HCT116 (cell line): ENCODE results near the gene ARL4C. TPM values are rescaled to one million over a fixed set of nuclear protein-coding genes. Genes with fewer than 3 reads are reported as not detected.

Experiments
- ATAC-seq: fragments of 200-7000 bp; cut with Tn5 transposase; 2 replicates; pipeline ENCODE4 v1.9.1; 2020; ENCODE audit warnings: mild to moderate bottlenecking, moderate library complexity
- BruUV-seq: library from RNA; stranded (reverse); fragments of 400-500 nt; replicated peaks from 2 replicates; lab custom pipeline; 2021; lab: Mats Ljungman, UMichigan
- CTCF ChIA-PET: fragments of 300-600 bp; sonication (Branson Sonifier 250); formaldehyde crosslinking; loops from one replicate; lab custom pipeline; 2021; ENCODE audit warnings: antibody characterized with exemption; lab: Charles Lee
- POLR2A ChIA-PET: fragments of 300-600, 350-600 bp; sonication (Branson Sonifier 250); formaldehyde crosslinking; loops from one replicate; lab custom pipeline; 2021; ENCODE audit warnings: antibody characterized with exemption; lab: Charles Lee
- RAD21 ChIA-PET, 2 experiments: fragments of 300-600 bp; sonication (Branson Sonifier 250); formaldehyde crosslinking; loops; one replicate each; lab custom pipeline; 2023; ENCODE audit warnings: low total read pairs in 2 of 2; ENCODE audit not compliant: uncharacterized antibody in 2 of 2, unreplicated experiment in 2 of 2, low non-redundant PET in 1 of 2; lab: Charles Lee
- DNase-seq: peaks from one replicate; pipeline ENCODE4 v3.0.0-alpha.2; 2010; ENCODE audit warnings: low read depth, low spot score
- H2AFZ ChIP-seq: fragments of 200-600 bp; shearing (Covaris generic), sonication (generic); 2 replicates; pipeline ENCODE4 v1.6.1; 2017; ENCODE audit warnings: low read depth, mixed run types, mixed read lengths, antibody characterized with exemption, low read length; ENCODE audit not compliant: poor library complexity, severe bottlenecking
- H3K27ac ChIP-seq: 2 replicates; pipeline ENCODE4 v1.5.1; 2012; ENCODE audit warnings: low read depth, low read length
- H3K27me3 ChIP-seq: fragments of 200-600 bp; sonication (generic); 2 replicates; pipeline ENCODE4 v1.6.1; 2016; ENCODE audit warnings: mixed run types, low read length, mixed read lengths; ENCODE audit not compliant: insufficient read depth
- H3K36me3 ChIP-seq, 2 experiments: fragments of 200-500 bp in 1 of 2; fragments of 200-600 bp in 1 of 2; sonication (Bioruptor generic) in 1 of 2; sonication (generic) in 1 of 2; 2 replicates each; pipeline versions ENCODE4 v1.5.1 to v1.6.1; 2014 to 2016; ENCODE audit warnings: low read length in 2 of 2, inconsistent platforms in 1 of 2, mixed read lengths in 1 of 2, mixed run types in 1 of 2; ENCODE audit not compliant: insufficient read depth in 2 of 2, control insufficient read depth in 1 of 2
- H3K4me1 ChIP-seq, 2 experiments: fragments of 200-600 bp in 1 of 2; sonication (generic) in 1 of 2; 2 replicates each; pipeline versions ENCODE4 v1.5.1 to v1.6.1; 2012 to 2017; ENCODE audit warnings: low read length in 2 of 2, inconsistent platforms in 1 of 2, mild to moderate bottlenecking in 1 of 2, mixed read lengths in 1 of 2, mixed run types in 1 of 2, moderate library complexity in 1 of 2; ENCODE audit not compliant: insufficient read depth in 2 of 2, control insufficient read depth in 1 of 2
- H3K4me2 ChIP-seq: fragments of 200-600 bp; sonication (generic); 2 replicates; pipeline ENCODE4 v1.6.1; 2017; ENCODE audit warnings: mixed run types, low read length, mixed read lengths
- H3K4me3 ChIP-seq, 2 experiments: fragments of 200-600 bp in 1 of 2; sonication (generic) in 1 of 2; replicated peaks in 1 of 2; 2 replicates each; pipeline ENCODE4 v1.5.1; 2011 to 2016; ENCODE audit warnings: low read length in 2 of 2, control low read depth in 1 of 2, low read depth in 1 of 2, mild to moderate bottlenecking in 1 of 2, mixed read lengths in 1 of 2, mixed run types in 1 of 2
- H3K79me2 ChIP-seq: fragments of 200-600 bp; sonication (generic); 2 replicates; pipeline ENCODE4 v1.6.1; 2017; ENCODE audit warnings: mild to moderate bottlenecking, mixed run types, low read length, moderate library complexity, mixed read lengths; ENCODE audit not compliant: insufficient read depth
- H3K9ac ChIP-seq: fragments of 200-600 bp; sonication (generic); 2 replicates; pipeline ENCODE4 v1.6.1; 2016; ENCODE audit warnings: low read length, mixed read lengths
- H3K9me2 ChIP-seq: fragments of 200-600 bp; sonication (generic), shearing (Covaris generic); 2 replicates; pipeline ENCODE4 v1.6.1; 2017; ENCODE audit warnings: mixed run types, mild to moderate bottlenecking, moderate library complexity; ENCODE audit not compliant: insufficient read depth
- H3K9me3 ChIP-seq, 2 experiments: fragments of 200-500 bp in 1 of 2; fragments of 200-600 bp in 1 of 2; sonication (Bioruptor generic) in 1 of 2; sonication (generic) in 1 of 2; 2 replicates each; pipeline ENCODE4 v1.6.1; 2014 to 2017; ENCODE audit warnings: low read length in 2 of 2, mixed read lengths in 2 of 2, inconsistent platforms in 1 of 2, low read depth in 1 of 2, mild to moderate bottlenecking in 1 of 2, mixed run types in 1 of 2, moderate library complexity in 1 of 2; ENCODE audit not compliant: control insufficient read depth in 1 of 2, insufficient read depth in 1 of 2
- H4K20me1 ChIP-seq: fragments of 200-600 bp; sonication (generic), shearing (Covaris generic); 2 replicates; pipeline ENCODE4 v1.6.1; 2017; ENCODE audit warnings: mixed run types, mild to moderate bottlenecking, moderate library complexity; ENCODE audit not compliant: insufficient read depth
- CEBPB ChIP-seq: IDR thresholded peaks from 2 replicates; pipeline ENCODE4 v1.6.1; 2012; ENCODE audit warnings: low read depth
- CTCF ChIP-seq, 3 experiments: fragments of 200-600 bp in 1 of 3; sonication (generic) in 1 of 3; IDR thresholded peaks in 2 of 3; conservative IDR thresholded peaks in 1 of 3; 2 replicates each; pipeline ENCODE4 v1.5.1; 2012 to 2017; ENCODE audit warnings: low read depth in 2 of 3, low read length in 2 of 3, antibody characterized with exemption in 1 of 3, borderline replicate concordance in 1 of 3, control low read depth in 1 of 3, mild to moderate bottlenecking in 1 of 3, mixed read lengths in 1 of 3, mixed run types in 1 of 3, moderate library complexity in 1 of 3; ENCODE audit not compliant: insufficient read depth in 1 of 3
- ELF1 ChIP-seq: IDR thresholded peaks from 2 replicates; pipeline ENCODE4 v1.6.1; 2012; ENCODE audit warnings: low read depth, borderline replicate concordance
- EZH2 ChIP-seq: fragments of 200-600 bp; sonication (generic); IDR thresholded peaks from 2 replicates; pipeline ENCODE4 v1.6.1; 2017; ENCODE audit warnings: antibody characterized with exemption, mixed run types
- FOSL1 ChIP-seq: IDR thresholded peaks from 2 replicates; pipeline ENCODE4 v1.6.1; 2012; ENCODE audit warnings: low read depth
- JUND ChIP-seq: IDR thresholded peaks from 2 replicates; pipeline ENCODE4 v1.6.1; 2012
- MAX ChIP-seq: IDR thresholded peaks from 2 replicates; pipeline ENCODE4 v1.6.1; 2012
- RAD21 ChIP-seq: IDR thresholded peaks from 2 replicates; pipeline ENCODE4 v1.6.1; 2012; ENCODE audit warnings: low read depth, mild to moderate bottlenecking
- REST ChIP-seq: IDR thresholded peaks from 2 replicates; pipeline ENCODE4 v1.6.1; 2012; ENCODE audit warnings: low read depth
- SIN3A ChIP-seq: IDR thresholded peaks from 2 replicates; pipeline ENCODE4 v1.6.1; 2012; ENCODE audit warnings: low read depth
- SP1 ChIP-seq: IDR thresholded peaks from 2 replicates; pipeline ENCODE4 v1.6.1; 2012; ENCODE audit warnings: low read depth
- SRF ChIP-seq: IDR thresholded peaks from 2 replicates; pipeline ENCODE4 v1.6.1; 2012; ENCODE audit warnings: low read depth
- intact Hi-C: fragments of 100-400 bp; cut with micrococcal nuclease; formaldehyde crosslinking; loops from 2 replicates; pipeline ENCODE4 v1.10.0; 2022
- total RNA-seq: library from RNA; stranded (reverse); gene quantifications from one replicate; pipeline ENCODE4 v1.2.1, GENCODE V29; 2021; ENCODE audit not compliant: unreplicated experiment

The ARL4C gene
- total RNA-seq, 1 experiment from 2014 or later: 4.1 TPM

- Histone ChIP-seq H3K27me3 (no peaks in the 10 kb centered on the region), H3K9me3 (no peaks in the 10 kb centered on the region), H3K4me3 (no peak overlapping the region), H2AFZ (no peak overlapping the region), H3K27ac (no peak overlapping the region), H3K79me2 (no peaks in the 10 kb centered on the region), H3K9me2 (no peaks in the 10 kb centered on the region), H3K4me2 (no peak overlapping the region), H4K20me1 (no peaks in the 10 kb centered on the region), H3K4me1 (no peaks in the 10 kb centered on the region), H3K9ac (no peak overlapping the region), H3K36me3 (no peaks in the 10 kb centered on the region)
- POLR2A ChIA-PET: no interaction called here
- ATAC-seq (peak; percentile 55), DNase-seq (no peak)
- intact Hi-C loops: no loop called here
- CTCF ChIA-PET: no interaction called here
- RAD21 ChIA-PET: no interaction called here
- BruUV-seq: no TSS peak
- TF ChIP-seq EZH2 (no peak), CEBPB (no peak), CTCF (IDR thresholded peaks at IDR 0.05 in 2 of 3, conservative IDR thresholded peaks at IDR 0.05 in 1 of 3; ENCODE audit: borderline replicate concordance in 1 of 3, insufficient read depth in 1 of 3, low read depth in 2 of 3, low read length in 2 of 3) (peak in 2 of 3 experiments; percentile 35 to 41; a peak in 4 of 6 replicates)
Measured at GRCh38 chr2:234483568-234484251, 13.2 kb downstream of the ARL4C start.

- H3K9ac ChIP-seq: no peak overlapping the region
- H3K36me3 ChIP-seq: no peaks in the 10 kb centered on the region
- no peak overlapping the region for H2AFZ ChIP-seq
- no peak overlapping the region for H3K4me3 ChIP-seq
- CTCF ChIA-PET: no interaction called here
- H3K4me1 ChIP-seq: no peaks in the 10 kb centered on the region
- no peaks in the 10 kb centered on the region for H3K9me3 ChIP-seq
- DNase-seq (no peak), ATAC-seq (no peak)
- H3K9me2 ChIP-seq: no peaks in the 10 kb centered on the region
- no TSS peak for BruUV-seq
- H3K27me3 ChIP-seq: no peaks in the 10 kb centered on the region
- POLR2A ChIA-PET: no interaction called here
- H3K79me2 ChIP-seq: no peaks in the 10 kb centered on the region
- no peak overlapping the region for H3K27ac ChIP-seq
- RAD21 ChIA-PET: no interaction called here
- no peak overlapping the region for H3K4me2 ChIP-seq
- intact Hi-C loops: no loop called here
- no peaks in the 10 kb centered on the region for H4K20me1 ChIP-seq
- TF ChIP-seq ELF1 (no peak), SRF (no peak), SP1 (no peak), RAD21 (no peak), CTCF (IDR thresholded peaks at IDR 0.05 in 2 of 3, conservative IDR thresholded peaks at IDR 0.05 in 1 of 3; ENCODE audit: borderline replicate concordance in 1 of 3, insufficient read depth in 1 of 3, low read depth in 2 of 3, low read length in 2 of 3) (no peak), MAX (no peak), SIN3A (no peak), JUND (no peak), REST (no peak), FOSL1 (no peak)
Measured at GRCh38 chr2:234481301-234481700, 15.6 kb downstream of the ARL4C start.
